K562 (cell line): ENCODE measurements around the gene MATCAP1. TPM values are rescaled to one million over a fixed set of nuclear protein-coding genes. Genes with fewer than 3 reads are reported as not detected.

Source experiments
- EP400 ChIP-seq: fragments of 450-650 bp; IDR thresholded peaks from 2 replicates; pipeline ENCODE4 v1.6.1; 2017; ENCODE audit warnings: antibody characterized with exemption, mild to moderate bottlenecking, moderate library complexity
- FIP1L1 ChIP-seq: fragments of 200-400 bp; formaldehyde crosslinking; IDR thresholded peaks from 2 replicates; pipeline ENCODE4 v1.6.1; 2018; ENCODE audit warnings: mild to moderate bottlenecking, low read depth, low read length; ENCODE audit not compliant: poor library complexity, severe bottlenecking
- FOXJ2 ChIP-seq: fragments of 200-800 bp; sonication (Bioruptor generic); IDR thresholded peaks from 2 replicates; pipeline ENCODE4 v1.6.1; 2016; ENCODE audit warnings: missing genetic modification characterization, missing compliant biosample characterization
- GATAD2B ChIP-seq: fragments of 450-650 bp; IDR thresholded peaks from 2 replicates; pipeline ENCODE4 v1.6.1; 2017; ENCODE audit warnings: mild to moderate bottlenecking, borderline replicate concordance
- HMG20B ChIP-seq: fragments of 250-450 bp; sonication (Bioruptor Pico); IDR thresholded peaks from 2 replicates; pipeline ENCODE4 v1.5.0; 2021; ENCODE audit warnings: mild to moderate bottlenecking
- MBD2 ChIP-seq: sonication (generic); IDR thresholded peaks from 2 replicates; pipeline ENCODE4 v1.6.1; 2016; ENCODE audit warnings: low read depth, borderline replicate concordance
- NCOA4 ChIP-seq: fragments of 450-650 bp; IDR thresholded peaks from 2 replicates; pipeline ENCODE4 v1.6.1; 2018; ENCODE audit warnings: mild to moderate bottlenecking; ENCODE audit not compliant: partially characterized antibody
- NEUROD1 ChIP-seq: fragments of 150-350 bp; IDR thresholded peaks from 2 replicates; pipeline ENCODE4 v1.6.1; 2014; ENCODE audit warnings: borderline replicate concordance, low read length, low read depth; ENCODE audit not compliant: partially characterized antibody
- NFIX ChIP-seq: fragments of 250-450 bp; sonication (Bioruptor Pico); IDR thresholded peaks from 2 replicates; pipeline ENCODE4 v1.4.0; 2020; ENCODE audit warnings: low read depth, mild to moderate bottlenecking, moderate library complexity
- NONO ChIP-seq, 2 experiments: fragments of 200-400 bp in 1 of 2; fragments of 450-650 bp in 1 of 2; formaldehyde crosslinking in 1 of 2; IDR thresholded peaks; 2 replicates each; pipeline ENCODE4 v1.6.1; 2017; ENCODE audit warnings: low read depth in 2 of 2, mild to moderate bottlenecking in 2 of 2, moderate library complexity in 2 of 2, low read length in 1 of 2
- RBFOX2 ChIP-seq: fragments of 200-400 bp; formaldehyde crosslinking; IDR thresholded peaks from 2 replicates; pipeline ENCODE4 v1.6.1; 2017; ENCODE audit warnings: low read depth, mild to moderate bottlenecking, low read length, moderate library complexity
- TAF1 ChIP-seq: IDR thresholded peaks from 2 replicates; pipeline ENCODE4 v1.6.1; 2011; ENCODE audit warnings: mild to moderate bottlenecking, low read length, moderate library complexity; ENCODE audit not compliant: insufficient read depth, control insufficient read depth, severe bottlenecking; ENCODE audit errors: extremely low read depth
- ZNF143 ChIP-seq: sonication (generic); formaldehyde crosslinking; IDR thresholded peaks from 2 replicates; pipeline ENCODE4 v1.9.0; 2022; ENCODE audit warnings: mild to moderate bottlenecking, missing genetic modification reagents
- ZSCAN29 ChIP-seq: fragments of 450-650 bp; IDR thresholded peaks from 2 replicates; pipeline ENCODE4 v1.6.1; 2017
- polyA plus RNA-seq, 8 experiments: library from polyadenylated mRNA; depleted of rRNA in 4 of 8; stranded (reverse) in 5 of 8; unstranded in 3 of 8; fragments of >200 nt; fragmentation: Nextera tagmentation in 2 of 8; fragmentation: Illumina TruSeq in 1 of 8; extraction: Ambion mirVana in 2 of 8; extraction: Trizol in 1 of 8; gene quantifications; 2 replicates each; pipeline versions ENCODE4 v1.2.1 to v1.2.3, GENCODE V29; 2011 to 2014; ENCODE audit warnings: inconsistent platforms in 1 of 8, missing spikeins in 1 of 8
- total RNA-seq, 7 experiments: library from RNA; depleted of rRNA in 6 of 7; stranded (reverse); fragments of >200 nt in 6 of 7; fragmentation: Illumina TruSeq in 2 of 7; extraction: Trizol in 2 of 7; gene quantifications; 2 replicates each; pipeline versions ENCODE4 v1.2.1 to v1.2.3, GENCODE V29; 2011 to 2021; ENCODE audit warnings: low replicate concordance in 1 of 7
- TF ChIP-seq, protein P1 (sequence below): sonication (generic); formaldehyde crosslinking; IDR thresholded peaks from 2 replicates; pipeline ENCODE4 v1.8.0; 2022; ENCODE audit warnings: mild to moderate bottlenecking, missing genetic modification reagents
- TF ChIP-seq, protein P2 (sequence below): fragments of 450-650 bp; IDR thresholded peaks from 2 replicates; pipeline ENCODE4 v1.6.1; 2014; ENCODE audit warnings: low read depth, mild to moderate bottlenecking, moderate library complexity, borderline replicate concordance
- TF ChIP-seq, protein P3 (sequence below): fragments of 450-650 bp; IDR thresholded peaks from 2 replicates; pipeline ENCODE4 v1.7.1; 2018; ENCODE audit warnings: mild to moderate bottlenecking, low read depth; ENCODE audit not compliant: partially characterized antibody
- TF ChIP-seq, protein P4 (sequence below), 3 experiments: fragments of 200-800 bp in 1 of 3; fragments of 250-450 bp in 1 of 3; fragments of 450-650 bp in 1 of 3; sonication (Bioruptor Pico) in 1 of 3; sonication (Bioruptor generic) in 1 of 3; formaldehyde crosslinking in 1 of 3; IDR thresholded peaks; 2 replicates each; pipeline versions ENCODE4 v1.6.1 to v1.8.0; 2016 to 2022; ENCODE audit warnings: mild to moderate bottlenecking in 2 of 3, missing genetic modification characterization in 2 of 3, missing compliant biosample characterization in 1 of 3, moderate library complexity in 1 of 3

MATCAP1 gene
- total and polyA plus RNA-seq, 9 of the 15 experiments (the other 6 are each of a cell fraction or from before 2014, with no cell fraction given): 3.4 to 20.5 (median 10.3) TPM

DNA sequence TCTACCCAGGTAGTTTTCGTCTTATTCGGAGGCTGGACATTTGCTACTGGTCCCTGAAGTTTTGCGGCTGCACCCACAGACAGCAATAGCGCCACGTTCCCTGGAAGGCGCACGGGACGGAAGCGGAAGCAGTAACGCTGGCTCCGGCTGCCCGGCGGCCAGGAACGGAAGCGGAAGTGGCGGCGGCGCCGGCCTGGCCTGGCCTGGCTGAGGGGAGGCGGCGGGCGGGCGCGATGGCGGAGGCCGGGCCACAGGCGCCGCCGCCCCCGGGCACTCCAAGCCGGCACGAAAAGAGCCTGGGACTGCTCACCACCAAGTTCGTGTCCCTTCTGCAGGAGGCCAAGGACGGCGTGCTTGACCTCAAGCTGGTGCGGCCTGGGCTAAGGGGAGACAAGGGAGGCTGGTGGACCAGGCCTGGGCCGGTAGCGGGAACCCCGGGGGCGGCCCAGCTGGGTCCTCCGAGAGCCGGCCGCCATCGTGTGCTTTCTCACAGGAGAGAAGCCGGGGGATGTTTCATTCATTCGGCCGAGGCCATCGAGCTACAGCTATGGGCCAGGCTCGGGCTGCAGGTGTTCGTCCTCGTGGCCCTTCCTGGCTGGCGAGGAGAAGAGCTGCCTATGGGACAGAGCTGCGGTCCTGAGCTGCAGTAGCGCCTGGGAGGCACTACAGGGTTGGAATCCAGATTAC, 8.4 kb upstream of the MATCAP1 start, which contains the start of gene E2F4 (continued):
- TF ChIP-seq RBFOX2 (peak; percentile 87), TAF1 (peak; percentile 53), NEUROD1 (peak; percentile 93), FIP1L1 (peak; percentile 71), NFIX (CRISPR knock-in tag) (no peak), EP400 (peak; percentile 61; the same call in 1 of the 2 replicates), ZSCAN29 (peak; percentile 13; the same call in 1 of the 2 replicates), MBD2 (peak; percentile 17; the same call in 1 of the 2 replicates), GATAD2B (peak; percentile 79; the same call in 1 of the 2 replicates), NCOA4 (no peak), ZNF143 (CRISPR knock-in tag) (no peak), NONO (IDR thresholded peaks at IDR 0.05; ENCODE audit: low read depth in 2 of 2, low read length in 1 of 2) (peak in 1 of 2 experiments; percentile 80; a peak in 1 of 4 replicates), HMG20B (CRISPR knock-in tag) (no peak), FOXJ2 (tag) (no peak)
- TF ChIP-seq, protein P1, sequence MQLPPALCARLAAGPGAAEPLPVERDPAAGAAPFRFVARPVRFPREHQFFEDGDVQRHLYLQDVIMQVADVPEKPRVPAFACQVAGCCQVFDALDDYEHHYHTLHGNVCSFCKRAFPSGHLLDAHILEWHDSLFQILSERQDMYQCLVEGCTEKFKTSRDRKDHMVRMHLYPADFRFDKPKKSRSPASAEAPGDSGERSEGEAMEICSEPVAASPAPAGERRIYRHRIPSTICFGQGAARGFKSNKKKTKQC: peak; percentile 68; the same call in 1 of the 2 replicates
- TF ChIP-seq, protein P2, sequence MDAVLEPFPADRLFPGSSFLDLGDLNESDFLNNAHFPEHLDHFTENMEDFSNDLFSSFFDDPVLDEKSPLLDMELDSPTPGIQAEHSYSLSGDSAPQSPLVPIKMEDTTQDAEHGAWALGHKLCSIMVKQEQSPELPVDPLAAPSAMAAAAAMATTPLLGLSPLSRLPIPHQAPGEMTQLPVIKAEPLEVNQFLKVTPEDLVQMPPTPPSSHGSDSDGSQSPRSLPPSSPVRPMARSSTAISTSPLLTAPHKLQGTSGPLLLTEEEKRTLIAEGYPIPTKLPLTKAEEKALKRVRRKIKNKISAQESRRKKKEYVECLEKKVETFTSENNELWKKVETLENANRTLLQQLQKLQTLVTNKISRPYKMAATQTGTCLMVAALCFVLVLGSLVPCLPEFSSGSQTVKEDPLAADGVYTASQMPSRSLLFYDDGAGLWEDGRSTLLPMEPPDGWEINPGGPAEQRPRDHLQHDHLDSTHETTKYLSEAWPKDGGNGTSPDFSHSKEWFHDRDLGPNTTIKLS: peak; percentile 64; the same call in 1 of the 2 replicates
- TF ChIP-seq, protein P3, sequence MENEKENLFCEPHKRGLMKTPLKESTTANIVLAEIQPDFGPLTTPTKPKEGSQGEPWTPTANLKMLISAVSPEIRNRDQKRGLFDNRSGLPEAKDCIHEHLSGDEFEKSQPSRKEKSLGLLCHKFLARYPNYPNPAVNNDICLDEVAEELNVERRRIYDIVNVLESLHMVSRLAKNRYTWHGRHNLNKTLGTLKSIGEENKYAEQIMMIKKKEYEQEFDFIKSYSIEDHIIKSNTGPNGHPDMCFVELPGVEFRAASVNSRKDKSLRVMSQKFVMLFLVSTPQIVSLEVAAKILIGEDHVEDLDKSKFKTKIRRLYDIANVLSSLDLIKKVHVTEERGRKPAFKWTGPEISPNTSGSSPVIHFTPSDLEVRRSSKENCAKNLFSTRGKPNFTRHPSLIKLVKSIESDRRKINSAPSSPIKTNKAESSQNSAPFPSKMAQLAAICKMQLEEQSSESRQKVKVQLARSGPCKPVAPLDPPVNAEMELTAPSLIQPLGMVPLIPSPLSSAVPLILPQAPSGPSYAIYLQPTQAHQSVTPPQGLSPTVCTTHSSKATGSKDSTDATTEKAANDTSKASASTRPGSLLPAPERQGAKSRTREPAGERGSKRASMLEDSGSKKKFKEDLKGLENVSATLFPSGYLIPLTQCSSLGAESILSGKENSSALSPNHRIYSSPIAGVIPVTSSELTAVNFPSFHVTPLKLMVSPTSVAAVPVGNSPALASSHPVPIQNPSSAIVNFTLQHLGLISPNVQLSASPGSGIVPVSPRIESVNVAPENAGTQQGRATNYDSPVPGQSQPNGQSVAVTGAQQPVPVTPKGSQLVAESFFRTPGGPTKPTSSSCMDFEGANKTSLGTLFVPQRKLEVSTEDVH: peak; percentile 85
- TF ChIP-seq, protein P4, sequence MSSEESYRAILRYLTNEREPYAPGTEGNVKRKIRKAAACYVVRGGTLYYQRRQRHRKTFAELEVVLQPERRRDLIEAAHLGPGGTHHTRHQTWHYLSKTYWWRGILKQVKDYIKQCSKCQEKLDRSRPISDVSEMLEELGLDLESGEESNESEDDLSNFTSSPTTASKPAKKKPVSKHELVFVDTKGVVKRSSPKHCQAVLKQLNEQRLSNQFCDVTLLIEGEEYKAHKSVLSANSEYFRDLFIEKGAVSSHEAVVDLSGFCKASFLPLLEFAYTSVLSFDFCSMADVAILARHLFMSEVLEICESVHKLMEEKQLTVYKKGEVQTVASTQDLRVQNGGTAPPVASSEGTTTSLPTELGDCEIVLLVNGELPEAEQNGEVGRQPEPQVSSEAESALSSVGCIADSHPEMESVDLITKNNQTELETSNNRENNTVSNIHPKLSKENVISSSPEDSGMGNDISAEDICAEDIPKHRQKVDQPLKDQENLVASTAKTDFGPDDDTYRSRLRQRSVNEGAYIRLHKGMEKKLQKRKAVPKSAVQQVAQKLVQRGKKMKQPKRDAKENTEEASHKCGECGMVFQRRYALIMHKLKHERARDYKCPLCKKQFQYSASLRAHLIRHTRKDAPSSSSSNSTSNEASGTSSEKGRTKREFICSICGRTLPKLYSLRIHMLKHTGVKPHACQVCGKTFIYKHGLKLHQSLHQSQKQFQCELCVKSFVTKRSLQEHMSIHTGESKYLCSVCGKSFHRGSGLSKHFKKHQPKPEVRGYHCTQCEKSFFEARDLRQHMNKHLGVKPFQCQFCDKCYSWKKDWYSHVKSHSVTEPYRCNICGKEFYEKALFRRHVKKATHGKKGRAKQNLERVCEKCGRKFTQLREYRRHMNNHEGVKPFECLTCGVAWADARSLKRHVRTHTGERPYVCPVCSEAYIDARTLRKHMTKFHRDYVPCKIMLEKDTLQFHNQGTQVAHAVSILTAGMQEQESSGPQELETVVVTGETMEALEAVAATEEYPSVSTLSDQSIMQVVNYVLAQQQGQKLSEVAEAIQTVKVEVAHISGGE (CRISPR knock-in tag; IDR thresholded peaks at IDR 0.05): peak in 2 of 3 experiments; percentile 66 to 91; a peak in 4 of 6 replicates
